Heart left ventricle (tissue), 13 donors: ENCODE results near the gene FOXP2.

ENCODE experiments used
- POLR2A ChIP-seq, 2 donors: fragments of 450-650 bp; IDR thresholded peaks; one replicate each; pipeline ENCODE4 v1.6.1; 2017; ENCODE audit warnings: antibody characterized with exemption in 2 of 2, mild to moderate bottlenecking in 2 of 2, moderate library complexity in 2 of 2
- TF ChIP-seq, protein P1 (sequence below), 12 donors: fragments of 200-600 bp; sonication (generic) in 4 of 12; IDR thresholded peaks; one replicate each; pipeline versions ENCODE4 v1.5.0 to v1.8.0; 2018 to 2022; ENCODE audit warnings: antibody characterized with exemption in 12 of 12, mild to moderate bottlenecking in 5 of 12
- donor health status: ischemic (EF 13 %, LVEDD 7.1; RV severe dilation, severe dysfunction).
- donor health status: DM: no; HTN: yes; CAD: no.
- donor health status: DM: no; HTN: no; CAD: no.
- donor health status: ischemic (EF 25% LVEDD 6.9; RV normal size, moderate dysfunction).
- donor health status: ischemic (EF 25% LVEDD 5.7; RV mildly dilated, moderate dysfunction).
- donor health status: ischemic (EF 35%, LVEDD 5.7; RV mildly dilated, moderate dysfunction).
- donor health status: nonischemic (EF 11% LVEDD 7.7; RV severe dilation, severe dysfunction).
- donor health status: DM: yes; HTN: yes; CAD: no.
- donor health status: PGD.
- donor health status: ischemic (EF 29% LVEDD 5.4; RV normal size, mild dysfunction).
- donor health status: nonischemic (EF 23%, LVEDD 6.1; RV moderate dilation, normal function).

DNA sequence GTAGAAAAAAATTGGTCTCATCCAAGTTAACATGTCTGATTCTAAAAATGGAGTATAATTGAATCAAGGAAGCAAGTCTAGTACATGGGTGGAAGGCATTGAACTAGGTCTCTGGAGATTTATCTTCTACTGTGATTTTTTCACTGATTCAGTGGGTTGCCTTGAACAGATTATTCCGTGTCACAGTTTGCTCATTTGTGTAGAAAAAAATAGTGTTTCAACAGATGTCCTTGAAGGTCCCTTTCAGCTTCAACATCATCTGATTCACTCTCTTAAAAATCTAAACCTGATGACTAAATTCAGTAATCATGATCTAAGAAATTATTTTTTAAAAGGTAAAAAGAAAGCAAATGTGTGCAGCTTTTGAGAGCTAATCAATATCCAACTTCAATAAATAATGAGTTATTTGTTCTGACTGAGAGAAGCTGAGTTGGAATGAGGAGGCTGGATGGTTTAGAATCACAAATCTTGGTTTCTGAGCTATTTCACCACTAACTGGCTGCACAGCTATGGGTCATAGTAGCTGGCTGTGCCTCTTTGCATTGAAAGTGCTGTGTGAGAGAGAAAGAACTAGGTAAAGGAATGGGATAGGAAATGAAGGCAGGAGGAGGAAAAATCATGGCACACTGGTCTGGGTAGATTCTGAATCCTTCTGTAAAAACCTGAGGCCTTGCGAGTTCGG is 285.8 kb downstream of the FOXP2 start:
- TF ChIP-seq POLR2A (IDR thresholded peaks at IDR 0.05): no peak
- TF ChIP-seq, protein P1, sequence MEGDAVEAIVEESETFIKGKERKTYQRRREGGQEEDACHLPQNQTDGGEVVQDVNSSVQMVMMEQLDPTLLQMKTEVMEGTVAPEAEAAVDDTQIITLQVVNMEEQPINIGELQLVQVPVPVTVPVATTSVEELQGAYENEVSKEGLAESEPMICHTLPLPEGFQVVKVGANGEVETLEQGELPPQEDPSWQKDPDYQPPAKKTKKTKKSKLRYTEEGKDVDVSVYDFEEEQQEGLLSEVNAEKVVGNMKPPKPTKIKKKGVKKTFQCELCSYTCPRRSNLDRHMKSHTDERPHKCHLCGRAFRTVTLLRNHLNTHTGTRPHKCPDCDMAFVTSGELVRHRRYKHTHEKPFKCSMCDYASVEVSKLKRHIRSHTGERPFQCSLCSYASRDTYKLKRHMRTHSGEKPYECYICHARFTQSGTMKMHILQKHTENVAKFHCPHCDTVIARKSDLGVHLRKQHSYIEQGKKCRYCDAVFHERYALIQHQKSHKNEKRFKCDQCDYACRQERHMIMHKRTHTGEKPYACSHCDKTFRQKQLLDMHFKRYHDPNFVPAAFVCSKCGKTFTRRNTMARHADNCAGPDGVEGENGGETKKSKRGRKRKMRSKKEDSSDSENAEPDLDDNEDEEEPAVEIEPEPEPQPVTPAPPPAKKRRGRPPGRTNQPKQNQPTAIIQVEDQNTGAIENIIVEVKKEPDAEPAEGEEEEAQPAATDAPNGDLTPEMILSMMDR (IDR thresholded peaks at IDR 0.05): no peak
